A204.1 (cell line): ENCODE measurements around the gene CIAO2B.
"Not testable (repeated sequence)": the region's sequence is repeated elsewhere in the genome, so short reads cannot be mapped to it uniquely, and the experiment has no call there.

Experiments used
- FAIRE-seq: peaks from 2 replicates; lab custom pipeline; 2012; peaks lifted over from hg19 to GRCh38; lab: Jason Lieb, UNC

CIAO2B gene

GRCh38 chr16:66955363-66956153, 21.4 kb upstream of the CIAO2B start:
- not testable (repeated sequence) for FAIRE-seq

GRCh38 chr16:66954097-66954659, 20.0 kb upstream of the CIAO2B start:
- FAIRE-seq: peak; percentile 74

- no peak for FAIRE-seq
Observed at GRCh38 chr16:66953462-66954096, 19.4 kb upstream of the CIAO2B start.

- FAIRE-seq: no peak
Observed at GRCh38 chr16:66952430-66953110, 18.4 kb upstream of the CIAO2B start.

- FAIRE-seq: no peak
Observed at GRCh38 chr16:66950971-66951790, 17.0 kb upstream of the CIAO2B start.

- FAIRE-seq: no peak
Observed at GRCh38 chr16:66950437-66950836, 16.2 kb upstream of the CIAO2B start.

- no peak for FAIRE-seq
Observed at GRCh38 chr16:66949472-66949871, 15.3 kb upstream of the CIAO2B start.

GRCh38 chr16:66948837-66949225, 14.6 kb upstream of the CIAO2B start:
- no peak for FAIRE-seq

- no peak for FAIRE-seq
Observed at GRCh38 chr16:66948134-66948836, 14.1 kb upstream of the CIAO2B start.

- FAIRE-seq: peak; percentile 90
Observed at GRCh38 chr16:66947302-66948065, 13.3 kb upstream of the CIAO2B start.

GRCh38 chr16:66946974-66947301, 12.7 kb upstream of the CIAO2B start:
- no peak for FAIRE-seq

GRCh38 chr16:66946541-66946940, 12.3 kb upstream of the CIAO2B start:
- FAIRE-seq: no peak

GRCh38 chr16:66945939-66946338, 11.7 kb upstream of the CIAO2B start:
- FAIRE-seq: no peak

- FAIRE-seq: not testable (repeated sequence)
Observed at GRCh38 chr16:66944971-66945370, 10.8 kb upstream of the CIAO2B start.

GRCh38 chr16:66944054-66944441, 9.8 kb upstream of the CIAO2B start:
- FAIRE-seq: no peak

- no peak for FAIRE-seq
Observed at GRCh38 chr16:66943426-66944053, 9.3 kb upstream of the CIAO2B start.

- FAIRE-seq: no peak
Observed at GRCh38 chr16:66942981-66943380, 8.8 kb upstream of the CIAO2B start.

GRCh38 chr16:66940236-66940635, 6.0 kb upstream of the CIAO2B start:
- no peak for FAIRE-seq

- no peak for FAIRE-seq
Observed at GRCh38 chr16:66939366-66939765, 5.2 kb upstream of the CIAO2B start.

GRCh38 chr16:66937725-66938337, 3.6 kb upstream of the CIAO2B start:
- no peak for FAIRE-seq
